ENCODE data around the gene GABRA4.

The GABRA4 gene

GRCh38 chr4:46958742-46959488 is 34.5 kb downstream of the GABRA4 start:
- TF ChIP-seq CTCF (conservative IDR thresholded peaks at IDR 0.05) (no peak), ZFX (IDR thresholded peaks at IDR 0.05) (no peak)
- no peak overlapping the region for H3K27ac ChIP-seq

DNA sequence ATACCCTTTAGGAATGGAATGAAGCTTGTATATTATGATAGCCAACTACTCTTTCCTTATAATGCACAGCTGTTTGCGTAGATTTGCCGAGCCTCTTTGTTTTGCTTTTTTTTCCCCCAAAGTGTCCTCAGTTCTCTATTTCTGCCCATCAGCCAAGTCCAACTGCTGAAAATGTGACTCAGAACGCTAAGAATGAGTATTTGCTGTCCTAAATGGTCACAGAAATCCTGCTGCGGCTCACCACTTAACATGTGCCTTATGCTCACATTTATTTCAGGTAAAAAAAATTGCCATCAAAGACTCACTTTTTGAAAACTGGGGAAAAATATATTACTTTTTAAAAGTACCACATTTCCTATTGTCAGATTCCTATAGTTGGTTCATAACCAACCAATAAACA is 36.9 kb downstream of the GABRA4 start:
- TF ChIP-seq ZFX (IDR thresholded peaks at IDR 0.05) (no peak), CTCF (conservative IDR thresholded peaks at IDR 0.05) (no peak)
- H3K27ac ChIP-seq: no peak overlapping the region

GRCh38 chr4:46955601-46956000 is 37.8 kb downstream of the GABRA4 start:
- TF ChIP-seq CTCF (conservative IDR thresholded peaks at IDR 0.05) (no peak), ZFX (IDR thresholded peaks at IDR 0.05) (no peak)
- no peak overlapping the region for H3K27ac ChIP-seq

- H3K27ac ChIP-seq: no peak overlapping the region
- TF ChIP-seq CTCF (conservative IDR thresholded peaks at IDR 0.05) (no peak), ZFX (IDR thresholded peaks at IDR 0.05) (no peak)
Observed at GRCh38 chr4:46954643-46955042, 38.7 kb downstream of the GABRA4 start.

DNA sequence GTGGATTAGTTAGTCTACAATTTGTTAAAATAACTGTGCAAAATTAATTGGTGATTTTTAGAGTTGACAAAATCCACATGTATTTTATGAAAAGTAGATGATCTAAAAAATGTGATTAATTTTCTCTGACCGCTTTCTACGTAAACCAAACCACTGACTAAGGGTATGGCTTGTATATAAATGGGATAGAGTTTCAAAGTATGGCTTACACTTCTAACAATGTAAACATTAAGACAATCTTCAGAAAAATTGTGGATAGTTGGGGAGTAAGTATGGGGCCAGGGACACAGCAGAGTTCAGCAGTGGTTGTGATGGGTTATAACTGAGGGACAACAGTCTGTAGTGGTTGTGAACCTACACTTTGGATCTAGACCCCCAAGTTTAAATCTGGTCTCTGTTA is 39.8 kb downstream of the GABRA4 start:
- TF ChIP-seq ZFX (IDR thresholded peaks at IDR 0.05) (no peak), CTCF (conservative IDR thresholded peaks at IDR 0.05) (no peak)

GRCh38 chr4:46952451-46952850 is 40.9 kb downstream of the GABRA4 start:
- no peak overlapping the region for H3K27ac ChIP-seq
- TF ChIP-seq CTCF (conservative IDR thresholded peaks at IDR 0.05): no peak

More for the DNA sequence above, 39.8 kb downstream of the GABRA4 start:
- no peak overlapping the region for H3K27ac ChIP-seq

- H3K27ac ChIP-seq: no peak overlapping the region
- no peak for TF ChIP-seq CTCF (conservative IDR thresholded peaks at IDR 0.05)
Observed at GRCh38 chr4:46950826-46951225, 42.6 kb downstream of the GABRA4 start.

Measured in C4-2B (cell line).